ENCODE results near the gene RNF144A.

RNF144A gene

GRCh38 chr2:7048762-7049294 is 131.6 kb downstream of the RNF144A start:
- DNase-seq, result no peak

GRCh38 chr2:7052404-7052803 is 135.2 kb downstream of the RNF144A start:
- no peak for DNase-seq

GRCh38 chr2:7053650-7054265 is 136.5 kb downstream of the RNF144A start:
- no peak for DNase-seq

GRCh38 chr2:7057865-7058400 is 140.7 kb downstream of the RNF144A start:
- DNase-seq, result no peak

GRCh38 chr2:7060156-7060555 is 142.9 kb downstream of the RNF144A start:
- DNase-seq, result no peak

GRCh38 chr2:7060631-7061449 is 143.6 kb downstream of the RNF144A start:
- no peak for DNase-seq

GRCh38 chr2:7061450-7061789 is 144.2 kb downstream of the RNF144A start:
- no peak for DNase-seq

- no peak for DNase-seq
These were observed 144.7 kb downstream of the RNF144A start for GRCh38 chr2:7061921-7062320.

GRCh38 chr2:7063789-7064188 is 146.6 kb downstream of the RNF144A start:
- DNase-seq, result no peak

- DNase-seq, result no peak
These were observed 151.2 kb downstream of the RNF144A start for GRCh38 chr2:7068457-7068856.

- no peak for DNase-seq
These were observed 153.3 kb downstream of the RNF144A start for GRCh38 chr2:7070483-7070882.

GRCh38 chr2:7071154-7071553 is 153.9 kb downstream of the RNF144A start:
- no peak for DNase-seq

GRCh38 chr2:7071916-7072556 is 154.8 kb downstream of the RNF144A start:
- DNase-seq, result no peak

- DNase-seq, result no peak
These were observed 156.7 kb downstream of the RNF144A start for GRCh38 chr2:7073901-7074300.

GRCh38 chr2:7075834-7076233 is 158.6 kb downstream of the RNF144A start:
- DNase-seq, result no peak

- no peak for DNase-seq
These were observed 160.6 kb downstream of the RNF144A start for GRCh38 chr2:7077660-7078267.

GRCh38 chr2:7083580-7084509 is 166.6 kb downstream of the RNF144A start:
- no peak for DNase-seq

- no peak for DNase-seq
These were observed 167.4 kb downstream of the RNF144A start for GRCh38 chr2:7084601-7085000.

- no peak for DNase-seq
These were observed 172.1 kb downstream of the RNF144A start for GRCh38 chr2:7089284-7089683.

GRCh38 chr2:7089898-7090510 is 172.8 kb downstream of the RNF144A start:
- DNase-seq, result no peak

GRCh38 chr2:7093376-7093775 is 176.2 kb downstream of the RNF144A start:
- no peak for DNase-seq

Data from effector CD4-positive, alpha-beta T cell (primary cell).